ENCODE results near the gene RAD51B. TPM values are rescaled to one million over a fixed set of nuclear protein-coding genes. Genes with fewer than 3 reads are reported as not detected.

RAD51B gene
- polyA plus RNA-seq, 3 donors: 3.6 to 11.6 (median 9.4) TPM

GRCh38 chr14:68755016-68755353, 935.4 kb downstream of the RAD51B start:
- TF ChIP-seq CTCF (IDR thresholded peaks at IDR 0.05): no peak
- Histone ChIP-seq H3K9ac (ENCODE audit: insufficient read depth, low read length, poor library complexity, severe bottlenecking) (no peak overlapping the region), H3K36me3 (replicated peaks in 1 of 2; ENCODE audit: control insufficient read depth in 1 of 2, insufficient read depth in 2 of 2, low read length in 2 of 2) (no peaks in the 10 kb centered on the region), H3K79me2 (ENCODE audit: insufficient read depth, low read length) (no peaks in the 10 kb centered on the region), H3K4me3 (replicated peaks in 1 of 3; ENCODE audit: low read depth in 2 of 3, low read length in 3 of 3) (no peak overlapping the region), H4K20me1 (ENCODE audit: insufficient read depth, low read length) (no peaks in the 10 kb centered on the region), H2AFZ (ENCODE audit: insufficient read depth, low read depth, low read length, poor library complexity, severe bottlenecking) (no peak overlapping the region), H3K4me1 (ENCODE audit: control insufficient read depth in 1 of 2, insufficient read depth in 2 of 2, low read length in 2 of 2) (peaks cover 31 to 34% of the 10 kb centered on the region in 2 donors), H3K27ac (ENCODE audit: low read depth in 1 of 2, low read length in 2 of 2) (no peak overlapping the region), H3K27me3 (ENCODE audit: control insufficient read depth in 2 of 2, insufficient read depth in 2 of 2, low read length in 2 of 2) (peaks cover 37 to 67% of the 10 kb centered on the region in 2 donors), H3K9me3 (replicated peaks in 1 of 2; ENCODE audit: control insufficient read depth in 1 of 2, insufficient read depth in 1 of 2, low read length in 2 of 2) (no peaks in the 10 kb centered on the region), H3K4me2 (replicated peaks; ENCODE audit: extremely low read depth, low read length, poor library complexity, severe bottlenecking) (no peak overlapping the region)
- Mint-ChIP-seq H3K4me1 (peaks cover 40% of the 10 kb centered on the region), H3K27ac (no peak overlapping the region), H3K27me3 (ENCODE audit: low read depth in 3 of 3) (peaks cover 67 to 84% (median 79%) of the 10 kb centered on the region in 3 donors), H3K4me3 (peak overlapping the region in 1 of 2 donors; percentile 64), H3K36me3 (peaks cover 3 to 28% of the 10 kb centered on the region in 2 donors), H3K9me3 (peaks cover 0 to 10% (median 0%) of the 10 kb centered on the region in 7 donors)
- WGBS (ENCODE audit: insufficient coverage): 100% methylated on average over 2 of the region's 3 CpGs
- intact Hi-C loops (cut with micrococcal nuclease): loop anchor here in 1 of 2 donors (5.0 kb wide), 1 partner anchor 1053 kb away; the partner anchor contains the start of gene RDH12
- no peak for DNase-seq

- no peak for TF ChIP-seq CTCF (IDR thresholded peaks at IDR 0.05)
- Mint-ChIP-seq H3K4me3 (peak overlapping the region in 1 of 2 donors; percentile 65), H3K27me3 (ENCODE audit: low read depth in 3 of 3) (peaks cover 62 to 82% (median 77%) of the 10 kb centered on the region in 3 donors), H3K9me3 (peaks cover 0 to 10% (median 0%) of the 10 kb centered on the region in 7 donors), H3K27ac (no peak overlapping the region), H3K4me1 (peaks cover 41% of the 10 kb centered on the region), H3K36me3 (peaks cover 3 to 27% of the 10 kb centered on the region in 2 donors)
- WGBS (ENCODE audit: insufficient coverage): 96% methylated on average over 6 of the region's 7 CpGs
- Histone ChIP-seq H3K4me3 (replicated peaks in 1 of 3; ENCODE audit: low read depth in 2 of 3, low read length in 3 of 3) (no peak overlapping the region), H3K9ac (ENCODE audit: insufficient read depth, low read length, poor library complexity, severe bottlenecking) (no peak overlapping the region), H3K27ac (ENCODE audit: low read depth in 1 of 2, low read length in 2 of 2) (no peak overlapping the region), H3K9me3 (replicated peaks in 1 of 2; ENCODE audit: control insufficient read depth in 1 of 2, insufficient read depth in 1 of 2, low read length in 2 of 2) (no peaks in the 10 kb centered on the region), H3K36me3 (replicated peaks in 1 of 2; ENCODE audit: control insufficient read depth in 1 of 2, insufficient read depth in 2 of 2, low read length in 2 of 2) (no peaks in the 10 kb centered on the region), H3K4me2 (replicated peaks; ENCODE audit: extremely low read depth, low read length, poor library complexity, severe bottlenecking) (no peak overlapping the region), H2AFZ (ENCODE audit: insufficient read depth, low read depth, low read length, poor library complexity, severe bottlenecking) (no peak overlapping the region), H4K20me1 (ENCODE audit: insufficient read depth, low read length) (no peaks in the 10 kb centered on the region), H3K27me3 (ENCODE audit: control insufficient read depth in 2 of 2, insufficient read depth in 2 of 2, low read length in 2 of 2) (peaks cover 33 to 60% of the 10 kb centered on the region in 2 donors), H3K79me2 (ENCODE audit: insufficient read depth, low read length) (no peaks in the 10 kb centered on the region), H3K4me1 (ENCODE audit: control insufficient read depth in 1 of 2, insufficient read depth in 2 of 2, low read length in 2 of 2) (peaks cover 31 to 34% of the 10 kb centered on the region in 2 donors)
- no peak for DNase-seq
- intact Hi-C loops (cut with micrococcal nuclease): loop anchor here in 1 of 2 donors (2.0 to 5.0 kb wide), 2 partner anchors 13 to 1054 kb away; partner anchors contain the start of gene RDH12
These were observed 936.5 kb downstream of the RAD51B start for GRCh38 chr14:68756000-68756481.
